NCI-H226 (cell line): ENCODE data around the gene FAM174C.

Experiments
- DNase-seq: peaks from one replicate; pipeline ENCODE4 v3.0.0-alpha.2; 2015

FAM174C gene

DNA sequence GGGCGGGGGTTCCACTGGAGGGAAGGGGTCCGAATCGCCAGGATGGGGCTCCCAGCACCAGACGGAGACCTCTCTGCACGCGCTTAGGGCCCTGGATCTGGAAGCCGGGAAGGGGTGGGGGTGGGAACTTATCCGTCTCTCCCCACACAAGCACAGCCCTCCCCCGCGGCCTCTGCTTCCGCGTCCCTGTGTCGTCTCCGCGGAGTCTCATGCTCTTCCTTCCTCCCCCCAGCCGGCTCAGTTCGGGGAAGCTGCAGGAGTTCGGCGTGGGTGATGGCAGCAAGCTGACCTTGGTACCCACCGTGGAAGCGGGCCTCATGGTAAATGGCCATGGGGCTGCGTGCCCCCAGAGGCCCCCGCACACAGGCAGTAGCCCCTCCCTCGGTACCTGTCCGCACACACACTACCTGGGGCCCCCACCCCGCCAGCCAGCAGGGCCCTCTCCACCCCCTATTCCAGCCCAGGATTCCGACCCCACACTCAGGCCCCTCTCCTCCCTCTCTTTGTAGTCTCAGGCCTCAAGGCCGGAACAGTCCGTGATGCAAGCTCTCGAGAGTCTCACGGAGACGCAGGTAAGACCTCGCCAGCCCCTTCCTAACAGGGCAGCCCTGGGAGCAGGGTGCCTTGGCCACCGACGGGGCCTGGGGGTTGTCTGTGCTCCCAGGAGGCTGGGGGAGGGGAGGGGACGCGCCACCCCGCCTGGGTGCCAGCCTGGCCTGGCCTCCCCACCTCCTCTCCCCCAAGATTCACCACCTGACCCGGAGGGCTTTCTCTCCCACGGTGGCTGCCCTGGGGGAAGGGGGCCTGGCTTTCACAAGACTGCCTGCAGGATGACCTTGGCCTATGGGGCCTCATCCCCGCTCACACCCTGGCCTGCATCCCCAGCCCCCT is 23.8 kb upstream of the FAM174C start:
- DNase-seq: no peak

DNA sequence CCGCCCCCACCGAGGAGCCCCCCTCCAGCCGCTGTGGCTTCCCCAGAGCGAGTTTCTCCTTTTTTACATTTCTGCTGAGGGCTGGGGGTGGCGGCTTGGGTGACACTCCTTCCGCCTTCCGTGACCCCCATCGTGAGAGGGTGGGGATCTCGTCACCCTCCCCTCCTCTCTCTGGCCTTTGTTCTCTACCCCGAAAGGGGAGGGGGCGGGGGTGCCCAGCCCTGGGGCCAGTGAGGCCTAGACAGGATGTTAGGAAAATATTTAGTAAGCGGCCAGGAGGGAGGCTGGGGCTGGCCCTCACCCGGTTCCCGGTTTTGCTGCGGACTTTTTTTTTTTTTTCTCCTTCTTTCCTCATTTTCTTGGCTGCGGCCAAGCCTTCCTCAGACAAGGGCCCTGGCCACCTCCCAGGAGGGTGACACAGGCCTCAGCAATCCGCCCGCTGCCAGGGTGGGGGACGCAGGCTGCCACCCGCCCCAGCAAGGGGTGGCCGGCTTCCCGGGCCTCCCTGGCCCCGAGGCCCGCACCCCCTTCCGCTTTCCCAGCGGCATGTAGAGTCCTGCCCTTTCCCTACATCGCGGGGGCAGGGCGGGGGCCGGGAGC is 23.0 kb upstream of the FAM174C start:
- DNase-seq: peak; percentile 81

DNA sequence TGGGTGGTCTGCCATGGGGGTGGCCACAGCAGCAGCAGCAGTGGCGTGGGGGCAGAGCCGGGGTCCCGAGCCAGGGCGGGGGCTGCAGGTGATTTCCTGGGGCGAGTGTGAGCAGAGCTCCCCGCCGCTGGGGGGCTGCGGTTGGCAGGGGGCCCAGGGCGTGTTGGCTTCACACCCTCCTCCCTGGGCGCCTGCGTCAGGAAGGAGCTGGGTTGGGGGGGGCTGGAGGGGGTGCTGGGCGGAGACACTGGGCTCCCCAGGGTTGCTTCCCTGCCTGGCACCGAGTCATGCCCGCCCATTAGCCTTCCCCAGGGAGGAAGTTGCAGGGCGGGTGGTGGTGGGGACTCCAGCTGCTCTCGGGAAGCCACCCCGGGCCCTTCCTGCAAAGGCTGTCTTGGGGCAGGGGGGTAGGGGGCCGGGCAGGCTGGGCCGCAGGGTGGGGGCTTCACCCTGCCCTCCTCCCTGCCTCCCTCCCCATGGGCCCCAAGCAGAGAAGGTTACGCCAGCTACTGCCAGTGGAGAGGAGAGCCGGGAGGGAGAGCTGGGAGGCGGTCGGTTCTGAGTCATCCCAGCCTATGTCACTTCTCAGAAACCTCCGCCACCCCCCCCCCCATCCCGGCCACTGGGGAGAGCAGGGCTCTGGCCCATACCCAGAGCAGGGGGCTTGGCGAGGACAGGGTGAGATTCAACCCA is 22.4 kb upstream of the FAM174C start:
- peak; percentile 95 for DNase-seq

DNA sequence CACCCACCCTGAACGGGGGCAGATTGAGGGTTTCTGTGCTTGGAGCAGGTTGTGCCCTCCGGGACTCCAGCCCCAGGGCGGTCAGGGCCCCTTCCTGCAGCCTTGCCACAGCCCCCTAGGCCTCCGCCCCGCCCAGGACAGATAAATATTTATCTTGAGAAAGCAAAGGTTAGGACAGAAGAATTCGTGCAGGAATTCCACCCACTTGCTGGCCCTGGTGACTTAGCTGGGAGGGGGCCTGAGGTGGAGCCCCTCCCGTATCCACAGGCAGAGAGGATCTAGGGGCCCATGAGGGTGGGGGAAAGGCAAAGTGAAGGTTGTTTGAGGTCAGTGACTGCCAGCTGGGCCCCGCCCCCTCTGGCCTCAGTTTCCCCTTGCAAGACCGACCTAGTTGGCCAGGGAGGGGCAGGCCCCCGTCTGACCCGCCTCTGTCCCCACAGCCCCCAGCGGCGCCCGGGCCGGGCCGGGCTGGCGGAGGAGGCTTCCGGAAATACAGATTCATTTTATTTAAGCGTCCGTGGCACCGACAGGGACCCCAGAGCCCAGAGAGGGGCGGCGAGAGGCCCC is 21.7 kb upstream of the FAM174C start:
- no peak for DNase-seq

DNA sequence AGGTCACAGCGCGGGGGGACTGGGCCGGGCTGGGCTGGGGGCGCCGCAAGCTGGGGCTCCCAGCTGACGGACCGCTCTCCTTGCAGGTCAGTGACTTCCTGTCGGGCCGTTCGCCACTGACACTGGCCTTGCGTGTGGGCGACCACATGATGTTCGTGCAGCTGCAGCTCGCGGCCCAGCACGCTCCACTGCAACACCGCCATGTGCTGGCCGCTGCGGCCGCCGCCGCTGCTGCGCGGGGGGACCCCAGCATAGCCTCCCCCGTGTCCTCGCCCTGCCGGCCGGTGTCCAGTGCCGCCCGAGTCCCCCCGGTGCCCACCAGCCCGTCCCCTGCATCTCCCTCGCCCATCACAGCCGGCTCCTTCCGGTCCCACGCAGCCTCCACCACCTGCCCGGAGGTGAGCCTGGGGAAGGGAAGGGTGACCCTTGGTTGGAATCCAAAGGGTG is 21.2 kb upstream of the FAM174C start:
- no peak for DNase-seq

DNA sequence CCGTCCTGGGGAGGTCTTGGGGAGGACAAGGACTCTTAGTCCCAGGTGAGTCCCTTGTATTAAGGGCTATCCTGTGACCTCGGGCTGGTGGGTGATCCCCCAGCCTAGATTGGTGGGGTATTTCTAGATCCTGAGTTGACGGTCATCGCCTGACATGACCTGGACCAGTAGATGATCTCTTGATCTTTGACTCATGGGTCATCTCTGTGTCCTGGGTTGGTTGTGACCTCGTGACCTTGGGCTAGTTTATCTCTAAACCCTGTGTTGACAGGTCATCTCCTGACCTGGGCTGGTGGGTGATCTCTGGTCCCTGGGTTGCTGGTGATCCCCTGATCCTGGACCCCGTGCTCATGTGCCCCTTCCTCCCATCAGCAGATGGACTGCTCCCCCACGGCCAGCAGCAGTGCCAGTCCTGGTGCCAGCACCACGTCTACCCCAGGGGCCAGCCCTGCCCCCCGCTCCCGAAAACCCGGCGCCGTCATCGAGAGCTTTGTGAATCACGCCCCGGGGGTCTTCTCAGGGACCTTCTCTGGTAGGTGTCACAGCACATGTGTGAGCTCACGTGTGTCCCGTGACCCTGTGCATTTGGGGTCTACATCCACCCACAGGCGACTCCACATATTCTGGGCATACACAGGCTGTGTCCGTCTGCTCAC is 20.7 kb upstream of the FAM174C start:
- no peak for DNase-seq

DNA sequence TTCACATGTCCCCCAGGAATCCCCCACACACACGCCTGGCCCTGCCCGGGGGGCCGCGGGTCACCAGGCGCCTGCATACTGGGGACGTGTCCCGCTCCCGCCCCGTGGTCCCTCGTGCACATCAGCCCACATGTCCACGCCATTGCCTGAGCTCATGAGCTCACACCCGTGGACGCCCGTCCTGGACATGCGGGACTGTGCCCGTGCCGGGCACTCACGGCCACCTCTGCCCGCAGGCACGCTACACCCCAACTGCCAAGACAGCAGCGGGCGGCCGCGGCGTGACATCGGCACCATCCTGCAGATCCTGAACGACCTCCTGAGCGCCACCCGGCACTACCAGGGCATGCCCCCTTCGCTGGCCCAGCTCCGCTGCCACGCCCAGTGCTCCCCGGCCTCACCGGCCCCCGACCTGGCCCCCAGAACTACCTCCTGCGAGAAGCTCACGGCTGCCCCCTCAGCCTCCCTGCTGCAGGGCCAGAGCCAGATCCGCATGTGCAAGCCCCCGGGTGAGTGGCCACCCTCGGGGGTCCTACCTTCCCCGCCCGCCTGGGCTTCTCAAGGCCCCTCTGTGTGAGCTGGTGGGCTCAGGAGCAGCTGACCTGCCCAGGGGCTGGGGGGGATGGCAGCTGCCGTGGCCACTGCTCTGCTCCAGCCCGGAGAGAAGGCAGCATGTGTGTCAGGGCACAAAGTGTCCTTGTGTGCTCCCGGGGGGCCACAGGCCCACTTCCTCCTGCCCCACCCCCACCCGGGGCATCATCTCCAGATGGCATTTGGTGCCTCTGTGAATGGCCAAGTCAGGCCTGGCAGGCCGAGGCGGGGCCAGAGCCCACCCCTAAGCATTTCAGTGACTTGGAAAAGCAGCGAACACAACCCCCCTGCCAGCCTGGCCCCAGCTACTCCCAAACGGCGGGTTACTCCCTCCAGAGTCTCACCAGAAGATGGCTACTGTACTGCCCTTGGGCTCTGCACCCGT is 19.9 kb upstream of the FAM174C start:
- no peak for DNase-seq

DNA sequence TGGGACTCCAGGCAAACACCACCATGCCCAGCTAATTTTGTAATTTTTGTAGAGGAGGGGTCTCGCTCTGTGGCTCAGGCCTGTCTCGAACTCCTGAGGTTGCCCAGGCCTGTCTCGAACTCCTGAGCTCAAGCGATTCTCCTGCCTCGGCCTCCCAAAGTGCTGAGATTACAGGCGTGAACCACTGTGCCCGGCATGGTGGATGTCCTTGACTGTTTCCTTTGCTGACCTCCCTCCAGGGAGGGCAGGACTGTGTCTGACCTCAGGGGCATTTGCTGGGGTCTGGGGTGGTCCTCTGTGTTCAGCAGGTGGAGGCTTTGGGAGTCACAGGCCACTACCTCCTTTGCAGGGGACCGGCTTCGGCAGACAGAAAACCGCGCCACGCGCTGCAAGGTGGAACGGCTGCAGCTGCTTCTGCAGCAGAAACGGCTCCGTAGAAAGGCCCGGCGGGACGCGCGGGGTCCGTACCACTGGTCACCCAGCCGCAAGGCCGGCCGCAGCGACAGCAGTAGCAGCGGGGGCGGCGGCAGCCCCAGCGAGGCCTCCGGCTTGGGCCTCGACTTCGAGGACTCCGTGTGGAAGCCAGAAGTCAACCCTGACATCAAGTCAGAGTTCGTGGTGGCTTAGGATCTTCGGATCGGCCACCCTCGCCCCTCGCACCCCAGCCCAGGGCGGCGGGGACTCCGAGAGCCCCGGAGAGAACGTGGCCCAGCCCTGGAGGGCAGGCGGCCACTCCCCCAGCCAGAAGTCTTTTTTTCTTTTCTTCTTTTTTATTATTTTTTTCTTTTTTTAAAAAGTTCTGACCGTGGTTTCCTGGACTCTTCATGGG is 18.5 kb upstream of the FAM174C start:
- no peak for DNase-seq

DNA sequence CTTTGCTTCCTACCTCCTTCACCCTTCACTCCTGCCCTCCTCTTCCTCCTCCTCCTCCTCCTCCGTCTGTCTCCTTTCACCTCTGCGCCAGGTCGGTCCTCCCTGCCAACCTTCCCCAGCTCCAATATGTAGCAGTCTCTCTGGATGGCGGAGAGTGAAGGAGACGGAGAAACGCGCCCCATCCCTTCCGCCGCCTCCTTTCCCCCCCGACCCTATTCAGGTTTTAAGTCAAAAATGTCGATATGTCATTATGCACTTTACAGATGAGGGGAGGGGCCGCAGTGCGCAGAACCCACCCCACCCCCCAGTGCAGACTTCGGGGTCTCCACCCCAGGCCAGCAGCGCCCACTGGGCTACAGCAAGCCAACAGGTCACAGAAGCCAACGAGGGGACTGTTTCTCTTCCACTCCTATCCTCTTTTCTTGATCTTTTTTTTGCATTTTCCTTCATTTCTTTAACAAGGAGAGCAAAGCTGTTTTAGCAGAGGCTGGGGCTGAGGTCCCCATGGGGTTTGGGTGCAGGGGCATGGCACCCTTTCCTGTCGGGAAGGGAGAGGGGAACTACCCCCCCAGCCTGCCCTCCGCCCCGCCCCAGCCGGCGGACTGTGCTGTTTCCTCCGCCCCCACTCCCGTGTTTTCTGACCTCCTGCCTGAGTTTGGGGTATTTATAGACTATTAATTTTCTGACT is 17.7 kb upstream of the FAM174C start:
- no peak for DNase-seq

DNA sequence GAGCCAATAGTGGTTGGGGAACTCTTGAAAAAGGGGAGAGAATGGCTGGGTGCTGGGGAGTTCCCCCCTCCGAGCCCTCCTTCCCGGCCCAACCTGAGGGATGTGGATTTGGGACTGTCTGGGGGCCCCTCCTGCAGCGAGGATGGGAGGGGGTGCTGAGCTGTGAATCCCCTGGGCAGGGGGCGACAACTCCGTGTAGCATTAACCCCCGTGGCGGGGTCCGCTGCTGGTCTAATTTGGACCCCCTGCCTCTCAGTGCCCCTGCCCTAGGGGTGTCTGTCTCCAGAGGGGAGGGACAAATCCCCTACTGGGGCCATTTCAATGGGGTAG is 17.2 kb upstream of the FAM174C start:
- DNase-seq: no peak

DNA sequence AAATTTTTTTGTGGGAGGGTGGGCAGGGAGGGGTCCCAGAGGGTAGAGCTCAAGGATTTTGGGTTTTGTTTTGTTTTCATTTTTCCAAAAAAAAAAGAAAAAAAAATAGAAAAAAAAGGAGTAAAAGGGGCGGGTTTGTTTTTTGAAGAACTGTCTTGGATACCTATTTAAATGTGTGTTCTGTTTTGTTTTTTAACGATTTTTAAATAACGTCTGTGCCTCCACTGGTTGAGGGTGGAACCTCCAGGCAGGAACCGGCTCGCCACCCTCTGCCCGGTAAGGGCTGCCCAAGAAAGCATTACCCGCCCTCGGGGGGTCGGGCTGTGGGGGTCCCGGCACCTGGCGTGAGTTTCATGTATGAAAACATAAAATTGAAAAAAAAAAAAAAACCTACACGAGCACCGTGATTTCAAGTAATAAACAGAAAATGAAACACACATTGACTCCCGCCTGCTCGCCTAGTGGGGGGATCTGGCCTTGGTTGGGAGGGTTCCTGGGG is 16.6 kb upstream of the FAM174C start:
- no peak for DNase-seq

DNA sequence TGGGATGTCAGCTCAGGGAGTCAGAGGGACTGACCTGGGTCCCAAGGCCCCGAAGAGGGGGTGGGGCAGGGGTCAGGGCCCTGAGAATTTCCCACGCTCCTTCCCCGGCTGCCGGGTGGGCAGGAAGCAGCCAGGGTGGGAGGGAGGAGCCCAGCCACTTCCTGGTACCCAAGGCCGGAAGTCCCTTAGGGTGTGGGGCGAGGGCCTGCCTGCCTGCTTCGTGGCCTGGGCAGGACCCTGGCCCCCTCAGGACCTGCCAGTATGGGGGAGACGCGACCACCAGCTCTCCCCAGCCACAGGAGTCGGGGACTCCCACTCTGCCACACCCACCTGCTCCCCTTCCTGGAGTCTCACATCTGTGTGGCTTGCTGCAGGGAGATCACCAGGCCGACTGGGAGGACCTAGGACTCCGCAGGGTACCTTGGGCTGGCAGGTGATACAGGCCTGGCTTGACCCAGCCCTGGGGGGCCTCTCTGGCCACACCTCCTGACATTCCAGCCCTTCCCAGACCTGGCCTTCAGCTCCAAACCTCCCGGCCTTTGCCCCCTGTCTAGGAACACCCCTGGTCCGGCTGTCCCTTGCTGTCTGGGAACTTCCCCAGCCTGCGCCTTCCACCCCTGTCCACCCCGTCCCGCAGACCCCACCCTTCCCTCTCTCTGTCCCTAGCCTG is 16.0 kb upstream of the FAM174C start:
- peak; percentile 59 for DNase-seq

DNA sequence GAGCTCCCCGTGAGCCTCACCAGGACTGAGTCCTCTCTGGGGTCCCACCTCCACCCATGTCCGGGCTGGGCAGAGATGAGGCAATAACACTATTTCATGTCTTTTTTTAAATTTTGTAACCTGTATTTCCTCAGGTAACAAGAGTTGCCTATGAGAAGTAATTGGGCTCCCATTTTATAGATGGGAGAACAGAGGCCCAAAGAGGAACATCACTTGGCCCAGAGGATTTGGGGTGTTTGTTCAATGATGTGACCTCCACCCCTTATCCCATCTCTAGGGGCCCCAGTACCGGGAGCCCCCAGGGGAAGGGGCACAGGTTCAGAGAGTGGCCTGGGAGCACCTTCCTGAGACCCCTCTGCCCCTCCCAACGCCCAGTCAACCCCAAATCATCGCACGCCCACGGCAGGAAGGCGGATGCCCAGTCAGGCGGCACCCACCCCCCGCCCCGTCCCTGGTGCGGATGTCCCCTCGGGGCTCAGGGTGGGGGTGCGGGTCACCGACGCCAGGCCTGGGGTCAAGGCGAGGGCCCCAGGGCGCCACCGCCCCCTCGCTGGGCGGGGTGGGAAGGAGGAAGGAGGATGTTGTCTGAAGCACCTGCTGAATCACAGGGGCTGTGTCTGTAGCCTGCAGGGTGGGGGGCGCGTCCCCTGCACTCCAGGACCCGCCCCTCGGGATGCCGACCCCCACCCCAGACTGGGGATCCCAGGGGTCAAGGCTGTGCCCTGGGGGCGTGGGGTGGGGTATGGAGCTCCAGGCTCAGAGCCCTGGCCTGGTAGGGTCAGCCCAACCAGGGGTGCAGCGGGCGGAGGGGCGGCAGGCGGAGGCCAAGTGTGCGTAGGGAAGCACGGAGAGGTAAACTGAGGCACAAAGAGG is 15.2 kb upstream of the FAM174C start:
- DNase-seq: peak; percentile 52

DNA sequence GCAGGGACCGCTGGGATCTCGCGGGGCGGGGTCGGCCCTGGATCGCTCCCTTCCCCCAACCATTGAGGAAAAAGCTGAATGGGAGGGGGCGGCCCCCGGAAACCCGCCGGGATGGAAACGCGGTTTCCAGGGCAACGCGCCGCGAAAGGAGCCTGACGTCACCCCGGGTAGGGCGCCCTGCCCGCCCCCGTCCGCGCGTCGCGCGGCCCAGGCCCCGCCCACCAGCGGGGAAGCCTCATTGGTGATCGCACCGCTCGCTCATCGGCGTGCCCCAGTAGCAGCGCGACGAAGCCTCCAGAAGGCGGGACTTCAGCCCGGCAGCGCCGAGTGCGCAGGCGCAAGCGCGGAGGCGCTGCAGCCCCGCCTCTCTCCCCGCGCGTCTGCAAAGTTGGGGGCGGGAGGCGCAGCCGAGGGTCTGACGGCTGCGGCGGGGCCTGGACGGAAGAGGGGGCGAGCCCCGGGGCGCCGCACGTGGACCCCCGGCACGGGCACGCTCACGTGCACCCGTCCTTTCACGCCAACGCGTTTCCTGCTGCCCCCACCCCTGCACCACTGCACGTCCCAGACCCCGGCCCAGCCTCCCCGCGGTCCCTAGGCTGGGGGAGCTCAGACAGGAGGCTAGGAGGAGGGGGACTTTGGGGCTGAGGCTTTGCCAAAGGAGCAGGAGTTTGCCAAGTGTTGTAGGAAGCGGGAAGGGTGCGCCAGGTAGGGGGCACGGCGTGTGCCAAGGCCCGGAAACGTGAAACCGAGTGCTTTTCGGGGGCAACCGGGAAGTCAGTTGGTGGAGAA is 14.4 kb upstream of the FAM174C start:
- DNase-seq: peak; percentile 91

DNA sequence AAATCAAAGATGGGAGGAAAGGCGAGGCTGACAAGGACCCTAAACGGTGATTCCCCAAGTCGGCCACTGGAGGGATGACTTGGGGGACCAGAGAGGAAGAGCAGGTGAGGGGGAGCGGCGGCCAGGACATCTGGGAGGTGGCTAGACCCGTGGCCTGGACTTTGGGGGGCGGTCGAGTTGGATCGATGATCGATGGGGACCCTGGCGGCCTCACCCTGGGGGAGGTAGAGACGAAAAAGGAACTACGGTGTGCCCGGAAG is 13.9 kb upstream of the FAM174C start:
- no peak for DNase-seq

DNA sequence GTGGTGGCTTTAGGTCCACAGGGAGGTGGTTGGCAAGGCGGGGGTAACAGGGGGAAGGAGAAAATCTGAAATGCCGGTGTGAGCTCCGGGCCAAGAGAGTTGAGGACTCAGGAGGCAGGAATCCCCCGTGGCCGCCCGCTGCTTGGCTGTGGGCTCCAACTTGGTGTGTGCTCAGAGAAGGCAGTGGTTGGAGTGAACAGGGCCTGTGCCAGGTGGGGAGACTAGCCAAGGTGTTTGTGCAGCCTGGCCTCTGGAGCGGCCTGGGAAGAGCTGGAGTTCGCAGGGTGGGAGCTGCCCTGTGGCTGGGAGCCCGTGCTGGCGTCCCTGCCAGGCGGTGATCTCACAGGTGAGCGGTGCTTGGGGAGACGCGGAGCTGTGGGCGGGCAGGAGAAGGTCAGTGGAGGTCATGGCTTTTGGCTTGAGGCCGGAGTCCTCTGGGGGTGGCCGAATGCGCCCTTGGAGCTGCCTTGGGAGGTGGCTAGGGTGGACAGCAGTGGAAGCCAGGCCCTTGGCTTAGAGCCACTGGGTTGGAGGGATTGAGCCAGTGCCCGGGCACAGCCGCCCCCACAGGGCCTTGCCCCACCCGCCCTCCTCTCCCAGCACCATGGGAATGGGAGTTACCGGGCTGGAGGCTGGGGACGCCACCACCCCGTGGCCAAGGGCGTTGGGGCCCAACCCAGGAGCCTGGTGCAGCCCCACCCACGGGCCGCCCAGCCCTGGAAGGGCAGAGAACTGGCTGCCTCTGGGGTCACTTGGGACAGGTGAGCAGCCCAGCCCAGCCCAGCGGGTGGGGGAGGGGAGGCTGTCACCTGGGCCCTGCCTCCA is 13.3 kb upstream of the FAM174C start:
- DNase-seq: peak; percentile 92

DNA sequence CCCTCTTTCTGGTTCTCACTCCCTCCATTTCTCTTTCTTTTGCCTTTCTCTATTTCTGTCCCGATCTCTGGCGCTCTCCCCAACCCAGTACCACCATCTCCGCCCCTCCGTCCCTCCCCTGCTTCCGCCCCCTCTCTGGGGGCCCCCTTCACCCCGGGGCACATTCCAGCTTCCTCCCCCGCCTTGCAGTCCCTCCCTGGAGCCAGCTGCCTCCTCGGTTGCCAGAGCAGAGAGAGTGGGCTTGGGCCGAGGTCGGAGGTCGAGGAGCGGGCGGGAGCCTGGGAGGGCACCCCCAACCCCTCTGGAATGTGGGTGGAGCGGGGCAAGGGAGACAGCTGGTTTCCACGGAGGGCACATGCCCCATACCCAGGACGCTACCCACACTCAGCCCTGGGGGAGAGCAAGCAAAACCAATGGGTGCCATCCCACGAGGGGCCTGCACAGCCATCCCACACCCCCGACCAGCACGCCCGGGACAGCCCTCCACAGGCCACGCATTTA is 12.7 kb upstream of the FAM174C start:
- DNase-seq: peak; percentile 71
